ENCODE results near the gene TLDC2. TPM values are rescaled to one million over a fixed set of nuclear protein-coding genes. Genes with fewer than 3 reads are reported as not detected.

The TLDC2 gene
- total and polyA plus RNA-seq, 4 experiments from 2014 or later = 0.52 TPM; not detected in 3

GRCh38 chr20:36908603-36909002, 32.7 kb downstream of the TLDC2 start:
- no peak for DNase-seq
- H3K4me1 ChIP-seq (ENCODE audit: insufficient read depth, low read length) = peaks cover 11% of the 10 kb centered on the region
- H3K27me3 ChIP-seq (ENCODE audit: insufficient read depth, low read length) = no peaks in the 10 kb centered on the region
- Mint-ChIP-seq H3K27me3 (no peaks in the 10 kb centered on the region), H3K4me3 (no peak overlapping the region), H3K4me1 (peaks cover 8 to 12% (median 9%) of the 10 kb centered on the region in 4 donors), H3K27ac (no peak overlapping the region), H3K9me3 (no peaks in the 10 kb centered on the region), H3K36me3 (peaks cover 42 to 55% of the 10 kb centered on the region in 2 donors)
- intact Hi-C loops (cut with micrococcal nuclease) = no loop called here
- H3K27ac ChIP-seq (ENCODE audit: low read depth, low read length) = no peak overlapping the region
- POLR2A ChIA-PET (ENCODE audit: partially characterized antibody) = no interaction called here
- H3K9me3 ChIP-seq (ENCODE audit: control insufficient read depth in 1 of 2, low read length in 2 of 2) = no peaks in the 10 kb centered on the region
- CTCF ChIA-PET (ENCODE audit: partially characterized antibody) = interaction anchor here (1.5 kb wide), 1 partner anchor 12 kb away, joined by 4 read pairs; no protein-coding TSS in a partner anchor
- H3K4me3 ChIP-seq (ENCODE audit: low read length in 2 of 2) = no peak overlapping the region
- H3K36me3 ChIP-seq (ENCODE audit: insufficient read depth, low read length) = peaks cover 65% of the 10 kb centered on the region

- H3K9me3 ChIP-seq (ENCODE audit: control insufficient read depth in 1 of 2, low read length in 2 of 2) = no peaks in the 10 kb centered on the region
- peaks cover 80% of the 10 kb centered on the region for H3K36me3 ChIP-seq (ENCODE audit: insufficient read depth, low read length)
- ChIA-PET CTCF (ENCODE audit: partially characterized antibody) (interaction anchor here (1.2 kb wide), 1 partner anchor 9 kb away, joined by 3 read pairs; no protein-coding TSS in a partner anchor), POLR2A (ENCODE audit: partially characterized antibody) (interaction anchor here (0.6 kb wide), 1 partner anchor 12 kb away, joined by 4 read pairs; no protein-coding TSS in a partner anchor)
- DNase-seq = no peak
- no peaks in the 10 kb centered on the region for H3K27me3 ChIP-seq (ENCODE audit: insufficient read depth, low read length)
- no peak overlapping the region for H3K27ac ChIP-seq (ENCODE audit: low read depth, low read length)
- H3K4me1 Mint-ChIP-seq = peaks cover 4 to 11% (median 9%) of the 10 kb centered on the region in 4 donors
- peak overlapping the region in 2 of 7 donors; percentile 31 to 52 for H3K27ac Mint-ChIP-seq
- no peaks in the 10 kb centered on the region for H3K27me3 Mint-ChIP-seq
- intact Hi-C loops (cut with micrococcal nuclease) = no loop called here
- H3K9me3 Mint-ChIP-seq = no peaks in the 10 kb centered on the region
- H3K4me3 ChIP-seq (ENCODE audit: low read length in 2 of 2) = no peak overlapping the region
- peaks cover 8% of the 10 kb centered on the region for H3K4me1 ChIP-seq (ENCODE audit: insufficient read depth, low read length)
- peaks cover 42 to 54% of the 10 kb centered on the region in 2 donors for H3K36me3 Mint-ChIP-seq
- H3K4me3 Mint-ChIP-seq = no peak overlapping the region
These were observed 40.3 kb downstream of the TLDC2 start for GRCh38 chr20:36916199-36916598.

- intact Hi-C loops (cut with micrococcal nuclease) = no loop called here
- no peaks in the 10 kb centered on the region for H3K9me3 ChIP-seq (ENCODE audit: control insufficient read depth in 1 of 2, low read length in 2 of 2)
- H3K27me3 Mint-ChIP-seq = no peaks in the 10 kb centered on the region
- H3K27me3 ChIP-seq (ENCODE audit: insufficient read depth, low read length) = no peaks in the 10 kb centered on the region
- ChIA-PET POLR2A (ENCODE audit: partially characterized antibody) (interaction anchor here (0.6 to 3.6 kb wide), 2 partner anchors 13 to 39 kb away, joined by 3 to 13 read pairs; no protein-coding TSS in a partner anchor), CTCF (ENCODE audit: partially characterized antibody) (interaction anchor here (0.5 to 1.2 kb wide), 2 partner anchors 10 to 12 kb away, joined by 3 to 4 read pairs; no protein-coding TSS in a partner anchor)
- peaks cover 71% of the 10 kb centered on the region for H3K36me3 ChIP-seq (ENCODE audit: insufficient read depth, low read length)
- no peak overlapping the region for H3K27ac ChIP-seq (ENCODE audit: low read depth, low read length)
- no peaks in the 10 kb centered on the region for H3K9me3 Mint-ChIP-seq
- peaks cover 32 to 50% of the 10 kb centered on the region in 2 donors for H3K36me3 Mint-ChIP-seq
- DNase-seq = no peak
- peak overlapping the region in 2 of 7 donors; percentile 41 to 56 for H3K27ac Mint-ChIP-seq
- no peak overlapping the region for H3K4me3 Mint-ChIP-seq
- peaks cover 4 to 11% (median 7%) of the 10 kb centered on the region in 4 donors for H3K4me1 Mint-ChIP-seq
- no peak overlapping the region for H3K4me3 ChIP-seq (ENCODE audit: low read length in 2 of 2)
- H3K4me1 ChIP-seq (ENCODE audit: insufficient read depth, low read length) = peaks cover 8% of the 10 kb centered on the region
These were observed 41.3 kb downstream of the TLDC2 start for GRCh38 chr20:36917240-36917639.

GRCh38 chr20:36917943-36918342, 42.0 kb downstream of the TLDC2 start:
- peaks cover 8% of the 10 kb centered on the region for H3K4me1 ChIP-seq (ENCODE audit: insufficient read depth, low read length)
- H3K36me3 ChIP-seq (ENCODE audit: insufficient read depth, low read length) = peaks cover 71% of the 10 kb centered on the region
- DNase-seq = no peak
- Mint-ChIP-seq H3K9me3 (no peaks in the 10 kb centered on the region), H3K27me3 (no peaks in the 10 kb centered on the region), H3K4me1 (peaks cover 4 to 11% (median 6%) of the 10 kb centered on the region in 4 donors), H3K27ac (no peak overlapping the region), H3K4me3 (no peak overlapping the region), H3K36me3 (peaks cover 33 to 52% of the 10 kb centered on the region in 2 donors)
- ChIA-PET CTCF (ENCODE audit: partially characterized antibody) (interaction anchor here (0.6 to 2.5 kb wide), 5 partner anchors 11 to 144 kb away, joined by 3 to 6 read pairs (median 4); partner anchors contain the start of gene DSN1), POLR2A (ENCODE audit: partially characterized antibody) (interaction anchor here (1.4 to 3.6 kb wide), 2 partner anchors 13 to 16 kb away, joined by 3 to 13 read pairs; no protein-coding TSS in a partner anchor)
- H3K27me3 ChIP-seq (ENCODE audit: insufficient read depth, low read length) = no peaks in the 10 kb centered on the region
- no peak overlapping the region for H3K4me3 ChIP-seq (ENCODE audit: low read length in 2 of 2)
- H3K27ac ChIP-seq (ENCODE audit: low read depth, low read length) = no peak overlapping the region
- intact Hi-C loops (cut with micrococcal nuclease) = no loop called here
- no peaks in the 10 kb centered on the region for H3K9me3 ChIP-seq (ENCODE audit: control insufficient read depth in 1 of 2, low read length in 2 of 2)

GRCh38 chr20:36919715-36920333, 43.9 kb downstream of the TLDC2 start:
- Mint-ChIP-seq H3K27ac (peak overlapping the region; percentile 13 to 84 (median 60)), H3K4me3 (no peak overlapping the region), H3K36me3 (peaks cover 33 to 52% of the 10 kb centered on the region in 2 donors), H3K4me1 (peaks cover 7 to 20% (median 11%) of the 10 kb centered on the region in 4 donors), H3K9me3 (no peaks in the 10 kb centered on the region), H3K27me3 (no peaks in the 10 kb centered on the region)
- CTCF ChIA-PET (ENCODE audit: partially characterized antibody) = interaction anchor here (0.6 to 3.3 kb wide), 15 partner anchors 10 to 259 kb away, joined by 3 to 12 read pairs (median 4); partner anchors contain the start of genes MROH8 and RPN2
- Histone ChIP-seq H3K9me3 (ENCODE audit: control insufficient read depth in 1 of 2, low read length in 2 of 2) (no peaks in the 10 kb centered on the region), H3K36me3 (ENCODE audit: insufficient read depth, low read length) (peaks cover 73% of the 10 kb centered on the region), H3K27me3 (ENCODE audit: insufficient read depth, low read length) (no peaks in the 10 kb centered on the region), H3K4me1 (ENCODE audit: insufficient read depth, low read length) (peaks cover 21% of the 10 kb centered on the region), H3K4me3 (ENCODE audit: low read length in 2 of 2) (no peak overlapping the region), H3K27ac (ENCODE audit: low read depth, low read length) (no peak overlapping the region)
- intact Hi-C loops (cut with micrococcal nuclease) = loop anchor here (1.0 kb wide), 1 partner anchor 161 kb away; no protein-coding TSS in a partner anchor
- POLR2A ChIA-PET (ENCODE audit: partially characterized antibody) = interaction anchor here (1.0 to 3.6 kb wide), 8 partner anchors 11 to 259 kb away, joined by 3 to 13 read pairs (median 4); partner anchors contain the start of genes MROH8, RBL1 and RPN2
- DNase-seq = peak; percentile 58 to 66 (median 61)

- no peak for DNase-seq
- Histone ChIP-seq H3K4me3 (ENCODE audit: low read length in 2 of 2) (no peak overlapping the region), H3K27me3 (ENCODE audit: insufficient read depth, low read length) (no peaks in the 10 kb centered on the region), H3K36me3 (ENCODE audit: insufficient read depth, low read length) (peaks cover 73% of the 10 kb centered on the region), H3K9me3 (ENCODE audit: control insufficient read depth in 1 of 2, low read length in 2 of 2) (no peaks in the 10 kb centered on the region), H3K27ac (ENCODE audit: low read depth, low read length) (no peak overlapping the region), H3K4me1 (ENCODE audit: insufficient read depth, low read length) (peaks cover 26% of the 10 kb centered on the region)
- Mint-ChIP-seq H3K9me3 (no peaks in the 10 kb centered on the region), H3K4me3 (no peak overlapping the region), H3K4me1 (peaks cover 11 to 24% (median 15%) of the 10 kb centered on the region in 4 donors), H3K36me3 (peaks cover 31 to 52% of the 10 kb centered on the region in 2 donors), H3K27me3 (no peaks in the 10 kb centered on the region), H3K27ac (peak overlapping the region in 4 of 7 donors; percentile 30 to 82 (median 38))
- ChIA-PET CTCF (ENCODE audit: partially characterized antibody) (interaction anchor here (0.6 to 3.3 kb wide), 12 partner anchors 10 to 259 kb away, joined by 3 to 12 read pairs (median 4); partner anchors contain the start of genes MROH8 and RPN2), POLR2A (ENCODE audit: partially characterized antibody) (interaction anchor here (1.0 to 3.6 kb wide), 7 partner anchors 10 to 258 kb away, joined by 3 to 13 read pairs (median 4); partner anchors contain the start of genes MROH8, RBL1 and RPN2)
- intact Hi-C loops (cut with micrococcal nuclease) = no loop called here
These were observed 44.4 kb downstream of the TLDC2 start for GRCh38 chr20:36920334-36920730.

Data from CD4-positive, alpha-beta memory T cell (primary cell).